Suprapubic skin (tissue), 4 donors: ENCODE results near the gene LMCD1. TPM values are rescaled to one million over a fixed set of nuclear protein-coding genes. Genes with fewer than 3 reads are reported as not detected.

Source experiments
- DNase-seq, 2 donors: peaks; one replicate each; pipeline ENCODE4 v3.0.0-alpha.2; 2019; ENCODE audit warnings: low spot score in 2 of 2
- H3K27ac ChIP-seq: fragments of 200-600 bp; sonication (generic); one replicate; pipeline ENCODE4 v1.5.1; 2019
- H3K27me3 ChIP-seq: fragments of 200-600 bp; sonication (generic); one replicate; pipeline ENCODE4 v1.5.1; 2019
- H3K36me3 ChIP-seq: fragments of 200-600 bp; sonication (generic); one replicate; pipeline ENCODE4 v1.5.1; 2019
- H3K4me1 ChIP-seq: fragments of 200-600 bp; sonication (generic); one replicate; pipeline ENCODE4 v1.5.1; 2019
- H3K4me3 ChIP-seq: fragments of 200-600 bp; sonication (generic); one replicate; pipeline ENCODE4 v1.5.1; 2019; ENCODE audit warnings: mild to moderate bottlenecking
- H3K9me3 ChIP-seq: fragments of 200-600 bp; sonication (generic); one replicate; pipeline ENCODE4 v1.5.1; 2019
- EP300 ChIP-seq: sonication (generic); formaldehyde crosslinking; IDR thresholded peaks from one replicate; pipeline ENCODE4 v1.6.1; 2017; ENCODE audit warnings: antibody characterized with exemption
- POLR2A ChIP-seq, 2 donors: fragments of 450-650 bp; IDR thresholded peaks; one replicate each; pipeline ENCODE4 v1.6.1; 2017; ENCODE audit warnings: antibody characterized with exemption in 2 of 2, mild to moderate bottlenecking in 2 of 2, moderate library complexity in 2 of 2
- POLR2AphosphoS5 ChIP-seq, 3 donors: sonication (generic); formaldehyde crosslinking; IDR thresholded peaks; one replicate each; pipeline ENCODE4 v1.6.1; 2017; ENCODE audit warnings: antibody characterized with exemption in 3 of 3
- WGBS: methylation state at CpG from one replicate; pipeline ENCODE4 v1.1.5; 2018; 5-methylcytosine and 5-hydroxymethylcytosine counted together
- total RNA-seq, 4 donors: library from RNA; depleted of rRNA; stranded (reverse); fragments of >200 nt; gene quantifications; one replicate each; pipeline ENCODE4 v1.1.0, GENCODE V29; 2016
- TF ChIP-seq, protein P1 (sequence below), 2 donors: fragments of 200-600 bp in 1 of 2; fragments of 450-650 bp in 1 of 2; sonication (generic) in 1 of 2; IDR thresholded peaks; one replicate each; pipeline ENCODE4 v1.5.1; 2016 to 2019; ENCODE audit warnings: antibody characterized with exemption in 2 of 2, mild to moderate bottlenecking in 1 of 2, moderate library complexity in 1 of 2

Gene LMCD1
- total RNA-seq, 4 donors from 2014 or later, result 33.4 to 49.3 (median 36.8) TPM

DNA sequence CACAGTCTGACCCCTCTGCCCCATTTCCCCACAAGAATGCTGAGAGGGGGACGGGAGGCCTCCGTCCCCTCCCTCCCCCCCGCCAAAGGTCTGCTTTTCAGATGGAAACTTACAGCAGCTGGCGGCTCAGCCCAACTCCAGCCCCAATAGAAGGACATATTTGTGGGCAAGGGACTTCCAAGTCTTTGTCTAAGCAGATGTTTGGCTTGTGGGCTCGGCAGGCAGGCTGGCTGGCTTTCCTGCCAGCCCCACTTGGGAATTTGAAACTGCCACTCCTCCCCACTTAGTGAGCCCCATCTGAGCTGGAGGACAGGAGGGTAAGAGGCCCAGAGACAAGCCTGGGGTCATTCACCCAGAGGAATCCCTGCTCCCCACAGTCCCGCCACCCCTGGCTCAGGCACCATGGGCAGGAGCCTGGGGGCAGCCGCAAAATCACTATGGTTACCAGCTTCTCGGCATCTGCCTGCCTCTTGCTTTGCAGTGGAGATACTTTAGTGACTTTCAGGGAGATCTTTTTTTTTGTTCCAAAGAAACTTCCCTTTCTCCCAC, 53.6 kb downstream of the LMCD1 start:
- WGBS, result 35% methylated on average over 8 of the region's 8 CpGs
- Histone ChIP-seq H3K27me3 (no peaks in the 10 kb centered on the region), H3K4me3 (no peak overlapping the region), H3K9me3 (no peaks in the 10 kb centered on the region), H3K27ac (peak overlapping the region; percentile 73), H3K36me3 (peaks cover 11% of the 10 kb centered on the region), H3K4me1 (peaks cover 44% of the 10 kb centered on the region)
- DNase-seq, result peak; percentile 79 to 86
- TF ChIP-seq EP300, result no peak
- no peak for TF ChIP-seq POLR2A (IDR thresholded peaks at IDR 0.05)
- TF ChIP-seq POLR2AphosphoS5 (IDR thresholded peaks at IDR 0.05), result peak in 1 of 3 donors; percentile 36

DNA sequence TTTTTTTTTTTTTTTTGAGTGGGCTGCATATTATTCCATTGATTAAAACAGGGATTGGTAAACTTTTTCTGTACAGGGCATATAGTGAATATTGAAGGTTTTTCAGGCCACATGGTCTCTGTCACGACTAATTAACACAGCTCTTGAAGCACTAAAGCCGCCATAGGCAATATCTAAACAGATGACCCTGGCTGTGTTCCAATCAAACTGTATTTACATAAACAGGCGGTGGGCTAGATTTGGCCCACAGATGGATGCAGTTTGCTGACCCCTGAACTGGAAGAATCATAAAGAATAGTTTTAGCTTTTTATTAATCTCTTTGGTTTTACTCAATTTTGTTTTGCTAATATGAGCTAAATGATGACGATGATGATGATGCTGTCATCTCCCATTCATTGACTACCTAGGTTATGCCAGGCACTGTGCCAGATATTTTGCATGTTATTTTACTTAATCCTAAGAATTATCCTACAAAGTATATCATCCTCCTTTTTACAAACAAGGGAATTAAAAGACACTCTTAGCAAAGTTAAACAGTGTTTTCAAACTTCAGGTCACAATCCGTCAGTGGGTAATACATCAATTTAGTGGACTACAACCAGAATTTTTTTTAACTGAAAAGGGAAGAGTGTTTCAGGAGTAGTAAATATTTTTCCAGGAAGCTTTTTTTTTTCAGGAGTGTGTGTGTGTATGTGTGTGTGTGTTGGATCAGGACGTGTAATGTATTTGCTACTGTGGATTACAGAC, 54.3 kb downstream of the LMCD1 start:
- peaks cover 11% of the 10 kb centered on the region for H3K36me3 ChIP-seq
- TF ChIP-seq EP300, result no peak
- TF ChIP-seq POLR2A (IDR thresholded peaks at IDR 0.05), result no peak
- TF ChIP-seq, protein P1, sequence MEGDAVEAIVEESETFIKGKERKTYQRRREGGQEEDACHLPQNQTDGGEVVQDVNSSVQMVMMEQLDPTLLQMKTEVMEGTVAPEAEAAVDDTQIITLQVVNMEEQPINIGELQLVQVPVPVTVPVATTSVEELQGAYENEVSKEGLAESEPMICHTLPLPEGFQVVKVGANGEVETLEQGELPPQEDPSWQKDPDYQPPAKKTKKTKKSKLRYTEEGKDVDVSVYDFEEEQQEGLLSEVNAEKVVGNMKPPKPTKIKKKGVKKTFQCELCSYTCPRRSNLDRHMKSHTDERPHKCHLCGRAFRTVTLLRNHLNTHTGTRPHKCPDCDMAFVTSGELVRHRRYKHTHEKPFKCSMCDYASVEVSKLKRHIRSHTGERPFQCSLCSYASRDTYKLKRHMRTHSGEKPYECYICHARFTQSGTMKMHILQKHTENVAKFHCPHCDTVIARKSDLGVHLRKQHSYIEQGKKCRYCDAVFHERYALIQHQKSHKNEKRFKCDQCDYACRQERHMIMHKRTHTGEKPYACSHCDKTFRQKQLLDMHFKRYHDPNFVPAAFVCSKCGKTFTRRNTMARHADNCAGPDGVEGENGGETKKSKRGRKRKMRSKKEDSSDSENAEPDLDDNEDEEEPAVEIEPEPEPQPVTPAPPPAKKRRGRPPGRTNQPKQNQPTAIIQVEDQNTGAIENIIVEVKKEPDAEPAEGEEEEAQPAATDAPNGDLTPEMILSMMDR (IDR thresholded peaks at IDR 0.05), result no peak
- TF ChIP-seq POLR2AphosphoS5 (IDR thresholded peaks at IDR 0.05), result no peak
- DNase-seq, result no peak
- H3K27ac ChIP-seq, result peak overlapping the region; percentile 73
- no peak overlapping the region for H3K4me3 ChIP-seq
- no peaks in the 10 kb centered on the region for H3K9me3 ChIP-seq
- WGBS, result 68% methylated on average over 6 of the region's 6 CpGs
- no peaks in the 10 kb centered on the region for H3K27me3 ChIP-seq
- peaks cover 43% of the 10 kb centered on the region for H3K4me1 ChIP-seq

DNA sequence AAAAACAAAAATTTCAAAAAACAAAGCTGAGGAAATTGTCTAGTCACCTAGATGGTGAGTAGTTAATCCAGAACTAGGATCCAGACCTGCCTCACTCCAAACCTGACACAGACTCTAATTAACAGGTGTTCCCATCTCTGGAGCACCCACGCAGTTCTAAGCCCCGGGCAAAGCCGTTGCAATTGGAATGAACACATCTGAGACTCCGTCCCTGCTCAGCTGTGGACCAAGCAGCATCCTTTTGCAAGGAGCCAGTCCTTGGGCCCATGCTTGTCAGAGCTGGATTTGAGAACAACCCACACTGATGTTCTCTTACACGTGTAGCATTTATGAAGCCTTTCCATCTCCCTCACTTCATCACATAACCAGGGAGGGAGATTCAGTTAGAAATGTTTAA, 54.8 kb downstream of the LMCD1 start:
- H3K9me3 ChIP-seq, result no peaks in the 10 kb centered on the region
- H3K4me1 ChIP-seq, result peaks cover 40% of the 10 kb centered on the region
- H3K36me3 ChIP-seq, result peaks cover 11% of the 10 kb centered on the region
- WGBS, result 85% methylated on average over 5 of the region's 5 CpGs
- no peak for DNase-seq
- H3K27ac ChIP-seq, result peak overlapping the region; percentile 73
- no peaks in the 10 kb centered on the region for H3K27me3 ChIP-seq
- no peak overlapping the region for H3K4me3 ChIP-seq
- no peak for TF ChIP-seq EP300
- TF ChIP-seq POLR2AphosphoS5 (IDR thresholded peaks at IDR 0.05), result no peak
- TF ChIP-seq, protein P1 (IDR thresholded peaks at IDR 0.05), result no peak
- no peak for TF ChIP-seq POLR2A (IDR thresholded peaks at IDR 0.05)

GRCh38 chr3:8557298-8557697, 55.7 kb downstream of the LMCD1 start:
- TF ChIP-seq, protein P1 (IDR thresholded peaks at IDR 0.05), result no peak
- no peak for TF ChIP-seq EP300
- no peak for TF ChIP-seq POLR2A (IDR thresholded peaks at IDR 0.05)
- TF ChIP-seq POLR2AphosphoS5 (IDR thresholded peaks at IDR 0.05), result no peak
- Histone ChIP-seq H3K4me3 (no peak overlapping the region), H3K36me3 (peaks cover 10% of the 10 kb centered on the region), H3K27ac (no peak overlapping the region), H3K4me1 (peaks cover 40% of the 10 kb centered on the region), H3K9me3 (no peaks in the 10 kb centered on the region), H3K27me3 (no peaks in the 10 kb centered on the region)
- DNase-seq, result no peak
- 74% methylated on average over 4 of the region's 4 CpGs for WGBS

GRCh38 chr3:8558645-8559044, 57.0 kb downstream of the LMCD1 start:
- TF ChIP-seq POLR2A (IDR thresholded peaks at IDR 0.05), result no peak
- no peak for TF ChIP-seq EP300
- TF ChIP-seq, protein P1 (IDR thresholded peaks at IDR 0.05), result no peak
- no peak for TF ChIP-seq POLR2AphosphoS5 (IDR thresholded peaks at IDR 0.05)
- H3K27me3 ChIP-seq, result no peaks in the 10 kb centered on the region
- WGBS, result 79% methylated on average over 2 of the region's 2 CpGs
- H3K4me1 ChIP-seq, result peaks cover 40% of the 10 kb centered on the region
- H3K27ac ChIP-seq, result no peak overlapping the region
- no peaks in the 10 kb centered on the region for H3K9me3 ChIP-seq
- peaks cover 2% of the 10 kb centered on the region for H3K36me3 ChIP-seq
- DNase-seq, result no peak
- H3K4me3 ChIP-seq, result no peak overlapping the region
